Lower lobe of right lung (tissue), 2 donors: ENCODE measurements around the gene BTC. TPM values are rescaled to one million over a fixed set of nuclear protein-coding genes. Genes with fewer than 3 reads are reported as not detected.

Experiments used
- ATAC-seq, 2 donors: fragments of 200-7000 bp; cut with Tn5 transposase; one replicate each; pipeline ENCODE4 v1.9.1; 2020 to 2022; ENCODE audit warnings: mild to moderate bottlenecking in 2 of 2, moderate library complexity in 2 of 2
- DNase-seq: peaks from one replicate; pipeline ENCODE4 v3.0.0-alpha.2; 2020
- H3K27ac ChIP-seq: fragments of 200-600 bp; one replicate; pipeline ENCODE4 v1.8.0; 2022
- H3K27me3 ChIP-seq: fragments of 200-600 bp; one replicate; pipeline ENCODE4 v1.8.0; 2022; ENCODE audit warnings: low read depth
- H3K36me3 ChIP-seq: fragments of 200-600 bp; one replicate; pipeline ENCODE4 v1.8.0; 2022; ENCODE audit warnings: mild to moderate bottlenecking
- H3K4me1 ChIP-seq: fragments of 200-600 bp; one replicate; pipeline ENCODE4 v1.8.0; 2022
- H3K4me3 ChIP-seq: fragments of 200-600 bp; one replicate; pipeline ENCODE4 v1.8.0; 2022; ENCODE audit warnings: mild to moderate bottlenecking
- H3K9me3 ChIP-seq: fragments of 200-600 bp; one replicate; pipeline ENCODE4 v1.8.0; 2022
- CTCF ChIP-seq: fragments of 200-600 bp; IDR thresholded peaks from one replicate; pipeline ENCODE4 v1.8.0; 2022; ENCODE audit warnings: antibody characterized with exemption, mild to moderate bottlenecking
- intact Hi-C: fragments of 100-400 bp; cut with DNase I; formaldehyde crosslinking; loops from one replicate; pipeline ENCODE4 v1.11.0; 2022
- total RNA-seq: library from RNA; stranded (reverse); fragmentation: NEBNext Ultra II Directional; extraction: Animal tissue kit (Norgen Biotek cat#: 25700); gene quantifications from one replicate; pipeline ENCODE4 v1.2.1, GENCODE V29; 2021
- donor health status: DM: no; HTN: yes; CAD: no; lungs with severe emphysema.

Gene BTC
- total RNA-seq, 1 donor from 2014 or later: 2.9 TPM

DNA sequence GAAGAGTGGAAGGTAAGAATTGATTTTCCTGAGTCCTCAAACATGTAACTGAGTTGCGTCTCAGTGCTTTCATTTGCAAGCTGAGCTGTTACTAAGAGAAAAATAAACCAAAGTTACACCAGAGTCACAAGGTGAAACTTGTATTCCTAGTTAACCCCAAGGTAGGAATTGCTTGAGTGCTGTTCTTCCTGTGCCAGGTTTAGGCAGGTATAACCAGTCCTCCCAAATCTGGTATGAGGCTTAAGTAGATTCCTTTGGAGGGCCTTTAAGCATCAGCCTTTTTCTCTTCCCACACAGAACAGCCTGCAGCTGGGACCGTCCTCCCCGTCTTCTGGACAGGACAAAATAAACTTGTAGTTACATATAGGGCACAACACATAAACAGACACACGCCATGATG, 2.3 kb upstream of the BTC start:
- ATAC-seq: no peak
- intact Hi-C loops: no loop called here
- no peak for DNase-seq
- no peak for TF ChIP-seq CTCF
- Histone ChIP-seq H3K9me3 (no peaks in the 10 kb centered on the region), H3K27me3 (peaks cover 10% of the 10 kb centered on the region), H3K4me1 (peaks cover 13% of the 10 kb centered on the region), H3K36me3 (no peaks in the 10 kb centered on the region), H3K27ac (no peak overlapping the region), H3K4me3 (no peak overlapping the region)

DNA sequence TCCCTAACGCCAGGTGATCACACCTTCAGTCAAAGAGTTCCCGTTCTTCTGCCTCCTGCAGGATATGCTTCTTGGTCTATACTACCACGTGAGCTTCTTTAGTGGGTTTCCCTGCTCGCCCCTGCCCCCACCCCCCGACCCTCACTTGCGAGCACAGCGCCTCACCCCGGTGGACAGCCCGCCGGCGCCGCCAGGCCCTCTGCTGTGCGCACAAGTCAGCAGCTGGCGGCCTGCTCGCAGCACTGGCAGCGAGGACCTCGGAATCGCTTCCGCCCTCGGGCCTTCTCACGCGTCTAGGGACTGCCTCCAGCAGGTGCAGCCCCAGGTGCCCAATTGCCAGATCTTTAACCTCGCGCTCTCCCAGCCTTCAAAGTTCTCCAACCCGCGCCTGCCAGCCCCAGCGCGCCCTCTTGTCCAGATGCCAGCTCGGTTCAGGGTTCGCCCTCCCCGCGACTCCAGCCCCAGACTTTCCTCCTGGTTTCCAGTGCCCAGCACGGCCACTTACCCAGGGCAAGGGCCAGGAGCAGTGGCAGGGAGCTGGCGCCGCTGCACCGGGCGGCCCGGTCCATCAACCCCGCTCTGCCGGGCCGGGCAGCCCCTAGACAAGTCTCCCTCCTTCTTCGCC, 454 bp downstream of the BTC start:
- peak overlapping the region; percentile 88 for H3K27ac ChIP-seq
- peaks cover 10% of the 10 kb centered on the region for H3K27me3 ChIP-seq
- no peaks in the 10 kb centered on the region for H3K36me3 ChIP-seq
- DNase-seq (peak; percentile 81), ATAC-seq (peak; percentile 91 to 94)
- TF ChIP-seq CTCF: peak; percentile 30
- peak overlapping the region; percentile 60 for H3K4me3 ChIP-seq
- no peaks in the 10 kb centered on the region for H3K9me3 ChIP-seq
- intact Hi-C loops: no loop called here
- peaks cover 13% of the 10 kb centered on the region for H3K4me1 ChIP-seq

DNA sequence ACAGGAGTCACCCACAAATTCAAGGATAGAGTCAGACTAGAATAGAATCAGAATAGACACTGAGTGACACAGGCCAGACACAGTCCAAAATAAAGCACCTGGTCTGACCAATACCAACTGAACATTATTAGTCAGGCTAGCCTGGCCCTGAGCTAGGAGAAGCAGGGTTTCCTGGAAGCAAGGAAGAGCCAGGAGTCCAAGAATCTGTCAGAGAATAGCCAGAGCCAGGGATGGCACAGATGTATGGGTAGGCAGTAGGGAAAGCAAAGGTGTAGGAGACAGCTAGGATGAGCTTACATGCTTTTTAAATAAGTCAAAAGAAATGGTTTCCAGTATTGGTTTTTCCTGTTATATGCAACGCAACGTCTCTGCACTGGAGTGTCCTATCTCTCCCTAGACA, 3.7 kb downstream of the BTC start:
- TF ChIP-seq CTCF: no peak
- Histone ChIP-seq H3K4me1 (peaks cover 13% of the 10 kb centered on the region), H3K9me3 (no peaks in the 10 kb centered on the region), H3K27me3 (peaks cover 10% of the 10 kb centered on the region), H3K27ac (no peak overlapping the region), H3K36me3 (no peaks in the 10 kb centered on the region), H3K4me3 (no peak overlapping the region)
- intact Hi-C loops: no loop called here
- no peak for ATAC-seq
- no peak for DNase-seq

DNA sequence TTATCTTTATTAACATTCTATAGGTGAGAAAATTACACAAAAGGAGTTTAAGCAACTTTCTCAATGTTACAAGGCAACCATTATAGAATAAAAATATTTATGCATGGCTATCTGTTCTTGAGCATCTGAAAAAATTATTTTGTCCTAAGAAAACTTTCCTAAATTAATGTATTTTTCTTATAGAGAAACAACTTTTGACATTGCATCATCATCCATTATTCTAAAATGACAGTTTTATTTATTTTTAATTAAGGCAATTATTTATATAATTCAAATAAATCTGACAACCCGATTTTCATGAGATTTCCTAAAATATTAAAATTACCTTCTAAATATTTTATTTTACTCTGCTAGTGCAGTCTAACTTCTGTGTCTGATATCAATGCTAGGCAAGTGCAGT, 4.8 kb downstream of the BTC start:
- intact Hi-C loops: no loop called here
- Histone ChIP-seq H3K4me3 (no peak overlapping the region), H3K27me3 (peaks cover 8% of the 10 kb centered on the region), H3K36me3 (no peaks in the 10 kb centered on the region), H3K4me1 (peaks cover 13% of the 10 kb centered on the region), H3K27ac (no peak overlapping the region), H3K9me3 (no peaks in the 10 kb centered on the region)
- no peak for DNase-seq
- TF ChIP-seq CTCF: no peak
- ATAC-seq: no peak

DNA sequence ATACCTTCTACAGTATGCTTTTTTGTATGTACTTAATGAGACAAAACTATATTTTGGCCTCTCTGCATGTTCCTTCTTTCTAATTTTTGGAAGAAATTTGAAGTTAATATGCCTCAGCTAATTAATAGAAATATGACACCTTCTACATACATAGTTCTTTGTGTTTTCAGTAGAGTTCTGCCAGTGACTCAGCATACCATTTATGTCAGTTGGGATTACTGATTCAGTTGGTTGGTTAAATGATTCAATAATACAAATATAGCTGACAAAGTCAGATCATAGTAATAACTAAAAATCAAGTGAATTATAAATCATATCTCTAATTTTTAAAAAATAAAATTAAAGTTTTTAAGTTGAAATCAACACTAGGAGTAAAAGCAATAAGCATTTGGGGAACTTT, 16.8 kb downstream of the BTC start:
- Histone ChIP-seq H3K27me3 (no peaks in the 10 kb centered on the region), H3K4me1 (no peaks in the 10 kb centered on the region), H3K27ac (no peak overlapping the region), H3K9me3 (no peaks in the 10 kb centered on the region), H3K36me3 (no peaks in the 10 kb centered on the region), H3K4me3 (no peak overlapping the region)
- TF ChIP-seq CTCF: no peak
- intact Hi-C loops: no loop called here
- no peak for DNase-seq
- ATAC-seq: no peak
